Panc1 (cell line): ENCODE results near the gene RPL13. TPM values are rescaled to one million over a fixed set of nuclear protein-coding genes. Genes with fewer than 3 reads are reported as not detected.

ENCODE experiments used
- ATAC-seq: fragments of 200-7000 bp; cut with Tn5 transposase; 2 replicates; pipeline ENCODE4 v1.9.1; 2020; ENCODE audit warnings: mild to moderate bottlenecking, moderate library complexity
- BruUV-seq: library from RNA; stranded (reverse); fragments of 400-500 nt; replicated peaks from 2 replicates; lab custom pipeline; 2021; lab: Mats Ljungman, UMichigan
- CTCF ChIA-PET: fragments of 300-600 bp; sonication (Branson Sonifier 250); formaldehyde crosslinking; loops from one replicate; lab custom pipeline; 2022; ENCODE audit warnings: antibody characterized with exemption; lab: Charles Lee
- POLR2A ChIA-PET: fragments of 300-600 bp; sonication (Branson Sonifier 250); formaldehyde crosslinking; loops from one replicate; lab custom pipeline; 2022; ENCODE audit warnings: antibody characterized with exemption; lab: Charles Lee
- DNase-seq: peaks from one replicate; pipeline ENCODE4 v3.0.0-alpha.2; 2010; ENCODE audit warnings: low read depth, low spot score
- H3K27ac ChIP-seq: 2 replicates; pipeline ENCODE4 v1.5.1; 2011; ENCODE audit warnings: mild to moderate bottlenecking, low read length, inconsistent platforms
- H3K27me3 ChIP-seq: fragments of 200-500 bp; sonication (Bioruptor generic); 2 replicates; pipeline ENCODE4 v1.6.0; 2014; ENCODE audit warnings: low read length, inconsistent platforms; ENCODE audit not compliant: control insufficient read depth, insufficient read depth
- H3K36me3 ChIP-seq: fragments of 200-500 bp; sonication (Bioruptor generic); 2 replicates; pipeline ENCODE4 v1.5.1; 2014; ENCODE audit warnings: inconsistent platforms, mild to moderate bottlenecking, low read length, moderate library complexity; ENCODE audit not compliant: control insufficient read depth, insufficient read depth
- H3K4me1 ChIP-seq: 2 replicates; pipeline ENCODE4 v1.5.1; 2011; ENCODE audit warnings: inconsistent platforms, mild to moderate bottlenecking, low read length, moderate library complexity; ENCODE audit not compliant: control insufficient read depth, insufficient read depth
- H3K4me3 ChIP-seq, 2 experiments: 2 replicates each; pipeline ENCODE4 v1.5.1; 2011 to 2012; ENCODE audit warnings: low read depth in 2 of 2, low read length in 2 of 2, mild to moderate bottlenecking in 2 of 2, inconsistent platforms in 1 of 2, moderate library complexity in 1 of 2
- H3K9me3 ChIP-seq: fragments of 200-500 bp; sonication (Bioruptor generic); 2 replicates; pipeline ENCODE4 v1.5.1; 2014; ENCODE audit warnings: low read depth, mild to moderate bottlenecking, inconsistent platforms, low read length, moderate library complexity; ENCODE audit not compliant: control insufficient read depth, insufficient read depth
- POLR2AphosphoS5 ChIP-seq: IDR thresholded peaks from 2 replicates; pipeline ENCODE4 v1.6.1; 2012; ENCODE audit warnings: mild to moderate bottlenecking, low read depth, low read length, moderate library complexity
- SIN3A ChIP-seq: IDR thresholded peaks from 2 replicates; pipeline ENCODE4 v1.6.1; 2012; ENCODE audit warnings: low read depth, mild to moderate bottlenecking, low read length, moderate library complexity, borderline replicate concordance; ENCODE audit not compliant: insufficient read depth
- TCF7L2 ChIP-seq: IDR thresholded peaks from 2 replicates; pipeline ENCODE4 v1.6.1; 2011; ENCODE audit warnings: mild to moderate bottlenecking, low read depth, low read length, inconsistent platforms
- in situ Hi-C: cut with HindIII; loops from 2 replicates; pipeline ENCODE4 v1.10.0; 2016; ENCODE audit warnings: low sequenced_read_pairs, low pct_unique_long_range_greater_than_20kb
- intact Hi-C: fragments of 100-400 bp; cut with micrococcal nuclease; formaldehyde crosslinking; loops from one replicate; pipeline ENCODE4 v1.10.0; 2022; ENCODE audit not compliant: unreplicated experiment
- total RNA-seq: library from RNA; stranded (reverse); gene quantifications from one replicate; pipeline ENCODE4 v1.2.1, GENCODE V29; 2021; ENCODE audit not compliant: unreplicated experiment
- TF ChIP-seq, protein P1 (sequence below), 2 experiments: IDR thresholded peaks; 2 replicates each; pipeline ENCODE4 v1.6.1; 2011 to 2012; ENCODE audit warnings: low read depth in 2 of 2, control low read depth in 1 of 2, low read length in 1 of 2, mild to moderate bottlenecking in 1 of 2, moderate library complexity in 1 of 2; ENCODE audit not compliant: insufficient read depth in 1 of 2
- TF ChIP-seq, protein P2 (sequence below): fragments of 450-650 bp; IDR thresholded peaks from 2 replicates; pipeline ENCODE4 v1.5.1; 2017; ENCODE audit warnings: mild to moderate bottlenecking

RPL13 gene
- total RNA-seq, 1 experiment from 2014 or later: 965 TPM

DNA sequence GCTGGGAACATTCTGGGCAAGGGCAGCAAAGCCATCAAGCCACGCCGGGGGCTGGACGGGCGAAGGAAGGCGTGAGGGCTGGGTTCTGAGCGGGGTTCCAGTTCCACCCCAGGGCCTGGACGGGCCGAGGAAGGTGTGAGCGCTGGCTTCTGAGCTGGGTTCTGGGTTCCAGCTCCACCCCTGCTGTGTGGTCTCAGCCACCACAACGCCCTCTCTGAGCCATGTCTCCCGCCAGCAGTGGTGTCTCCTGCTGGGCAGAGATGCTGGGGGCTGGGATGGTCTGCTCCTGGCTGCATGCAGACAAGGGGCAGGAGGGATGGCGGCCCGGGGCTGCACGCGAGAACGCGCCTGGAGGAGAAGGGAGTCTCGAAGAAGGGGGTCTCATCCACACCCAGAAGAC lies 11.2 kb downstream of the RPL13 start:
- no peaks in the 10 kb centered on the region for H3K27me3 ChIP-seq
- intact Hi-C loops (loop anchor here (5.0 kb wide), 1 partner anchor 71 kb away; no protein-coding TSS in a partner anchor), in situ Hi-C loops (no loop called here)
- no TSS peak for BruUV-seq
- TF ChIP-seq SIN3A: no peak
- no peak overlapping the region for H3K4me3 ChIP-seq
- ATAC-seq (no peak), DNase-seq (no peak)
- H3K36me3 ChIP-seq: no peaks in the 10 kb centered on the region; the same call in 1 of the 2 replicates
- H3K27ac ChIP-seq: no peak overlapping the region
- CTCF ChIA-PET: no interaction called here
- no peaks in the 10 kb centered on the region for H3K4me1 ChIP-seq
- no peaks in the 10 kb centered on the region for H3K9me3 ChIP-seq
- POLR2A ChIA-PET: no interaction called here

DNA sequence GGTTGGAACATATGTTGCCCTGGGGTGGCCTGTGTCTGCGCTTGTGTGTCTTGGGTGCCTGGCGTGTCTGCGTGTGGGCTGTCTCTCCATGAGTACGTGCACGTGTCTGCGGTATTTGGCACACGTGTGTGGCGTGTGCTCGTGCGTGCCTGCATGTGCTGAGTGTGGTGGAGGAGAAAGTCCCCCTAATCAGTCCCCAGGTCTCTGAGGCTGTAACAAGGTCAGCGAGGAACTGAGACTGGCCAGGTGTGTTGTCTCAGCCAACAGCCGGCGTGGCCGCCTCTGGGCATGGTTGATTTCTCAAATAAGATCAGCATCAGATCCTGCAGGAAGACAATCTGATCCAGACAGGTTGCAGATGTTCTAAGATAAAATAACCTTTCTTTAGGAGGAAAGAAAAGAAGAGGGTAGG lies 11.6 kb downstream of the RPL13 start:
- ChIA-PET CTCF (no interaction called here), POLR2A (no interaction called here)
- BruUV-seq: no TSS peak
- no peaks in the 10 kb centered on the region for H3K27me3 ChIP-seq
- in situ Hi-C loops (no loop called here), intact Hi-C loops (loop anchor here (5.0 kb wide), 1 partner anchor 70 kb away; no protein-coding TSS in a partner anchor)
- H3K4me1 ChIP-seq: no peaks in the 10 kb centered on the region
- H3K9me3 ChIP-seq: no peaks in the 10 kb centered on the region
- H3K27ac ChIP-seq: no peak overlapping the region
- TF ChIP-seq SIN3A: no peak
- TF ChIP-seq, protein P1, sequence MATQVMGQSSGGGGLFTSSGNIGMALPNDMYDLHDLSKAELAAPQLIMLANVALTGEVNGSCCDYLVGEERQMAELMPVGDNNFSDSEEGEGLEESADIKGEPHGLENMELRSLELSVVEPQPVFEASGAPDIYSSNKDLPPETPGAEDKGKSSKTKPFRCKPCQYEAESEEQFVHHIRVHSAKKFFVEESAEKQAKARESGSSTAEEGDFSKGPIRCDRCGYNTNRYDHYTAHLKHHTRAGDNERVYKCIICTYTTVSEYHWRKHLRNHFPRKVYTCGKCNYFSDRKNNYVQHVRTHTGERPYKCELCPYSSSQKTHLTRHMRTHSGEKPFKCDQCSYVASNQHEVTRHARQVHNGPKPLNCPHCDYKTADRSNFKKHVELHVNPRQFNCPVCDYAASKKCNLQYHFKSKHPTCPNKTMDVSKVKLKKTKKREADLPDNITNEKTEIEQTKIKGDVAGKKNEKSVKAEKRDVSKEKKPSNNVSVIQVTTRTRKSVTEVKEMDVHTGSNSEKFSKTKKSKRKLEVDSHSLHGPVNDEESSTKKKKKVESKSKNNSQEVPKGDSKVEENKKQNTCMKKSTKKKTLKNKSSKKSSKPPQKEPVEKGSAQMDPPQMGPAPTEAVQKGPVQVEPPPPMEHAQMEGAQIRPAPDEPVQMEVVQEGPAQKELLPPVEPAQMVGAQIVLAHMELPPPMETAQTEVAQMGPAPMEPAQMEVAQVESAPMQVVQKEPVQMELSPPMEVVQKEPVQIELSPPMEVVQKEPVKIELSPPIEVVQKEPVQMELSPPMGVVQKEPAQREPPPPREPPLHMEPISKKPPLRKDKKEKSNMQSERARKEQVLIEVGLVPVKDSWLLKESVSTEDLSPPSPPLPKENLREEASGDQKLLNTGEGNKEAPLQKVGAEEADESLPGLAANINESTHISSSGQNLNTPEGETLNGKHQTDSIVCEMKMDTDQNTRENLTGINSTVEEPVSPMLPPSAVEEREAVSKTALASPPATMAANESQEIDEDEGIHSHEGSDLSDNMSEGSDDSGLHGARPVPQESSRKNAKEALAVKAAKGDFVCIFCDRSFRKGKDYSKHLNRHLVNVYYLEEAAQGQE (IDR thresholded peaks at IDR 0.05; ENCODE audit: insufficient read depth in 1 of 2, low read depth in 2 of 2, low read length in 1 of 2): no peak
- TF ChIP-seq, protein P2, sequence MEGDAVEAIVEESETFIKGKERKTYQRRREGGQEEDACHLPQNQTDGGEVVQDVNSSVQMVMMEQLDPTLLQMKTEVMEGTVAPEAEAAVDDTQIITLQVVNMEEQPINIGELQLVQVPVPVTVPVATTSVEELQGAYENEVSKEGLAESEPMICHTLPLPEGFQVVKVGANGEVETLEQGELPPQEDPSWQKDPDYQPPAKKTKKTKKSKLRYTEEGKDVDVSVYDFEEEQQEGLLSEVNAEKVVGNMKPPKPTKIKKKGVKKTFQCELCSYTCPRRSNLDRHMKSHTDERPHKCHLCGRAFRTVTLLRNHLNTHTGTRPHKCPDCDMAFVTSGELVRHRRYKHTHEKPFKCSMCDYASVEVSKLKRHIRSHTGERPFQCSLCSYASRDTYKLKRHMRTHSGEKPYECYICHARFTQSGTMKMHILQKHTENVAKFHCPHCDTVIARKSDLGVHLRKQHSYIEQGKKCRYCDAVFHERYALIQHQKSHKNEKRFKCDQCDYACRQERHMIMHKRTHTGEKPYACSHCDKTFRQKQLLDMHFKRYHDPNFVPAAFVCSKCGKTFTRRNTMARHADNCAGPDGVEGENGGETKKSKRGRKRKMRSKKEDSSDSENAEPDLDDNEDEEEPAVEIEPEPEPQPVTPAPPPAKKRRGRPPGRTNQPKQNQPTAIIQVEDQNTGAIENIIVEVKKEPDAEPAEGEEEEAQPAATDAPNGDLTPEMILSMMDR: no peak
- TF ChIP-seq TCF7L2: no peak
- no peak for TF ChIP-seq POLR2AphosphoS5
- DNase-seq (no peak), ATAC-seq (no peak)
- H3K4me3 ChIP-seq: no peak overlapping the region
- no peaks in the 10 kb centered on the region; the same call in 1 of the 2 replicates for H3K36me3 ChIP-seq

DNA sequence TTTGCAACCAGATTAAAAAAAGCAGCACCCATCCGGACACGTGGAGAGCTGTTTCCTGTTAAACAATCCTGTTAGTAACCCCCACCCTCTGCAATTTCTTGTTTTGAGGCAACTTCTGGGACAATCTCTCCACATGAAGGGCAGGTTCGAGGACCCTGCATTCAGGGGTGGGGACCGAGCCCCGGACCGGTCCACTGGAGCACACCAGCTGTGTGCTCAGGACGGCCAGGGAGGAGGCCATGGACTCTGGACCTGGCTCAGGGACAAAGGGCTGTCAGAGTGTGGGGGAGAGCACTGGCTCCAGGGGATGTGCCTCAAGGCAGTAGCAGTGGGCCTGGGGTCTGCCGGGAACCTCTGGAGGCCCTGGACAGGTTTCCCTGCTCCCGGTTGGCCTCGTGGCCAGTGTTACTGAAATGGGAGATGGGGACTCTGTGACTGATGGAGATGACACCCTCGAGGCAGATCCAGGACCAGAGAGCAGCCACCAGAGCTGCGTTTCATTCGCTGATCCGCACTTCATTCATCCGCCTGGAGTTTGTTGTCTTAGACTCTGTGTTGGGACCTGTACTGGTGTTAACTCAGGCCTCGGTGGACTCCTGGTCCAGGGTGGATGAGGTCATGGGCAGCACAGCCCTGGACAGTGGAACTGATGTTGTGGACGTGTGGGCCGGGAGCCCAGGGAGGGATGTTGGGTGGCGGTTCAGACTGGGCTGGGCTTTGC lies 12.2 kb downstream of the RPL13 start:
- DNase-seq (no peak), ATAC-seq (no peak)
- no peak overlapping the region for H3K27ac ChIP-seq
- intact Hi-C loops: loop anchor here (5.0 kb wide), 1 partner anchor 70 kb away; no protein-coding TSS in a partner anchor
- H3K36me3 ChIP-seq: no peaks in the 10 kb centered on the region; the same call in 1 of the 2 replicates
- H3K27me3 ChIP-seq: no peaks in the 10 kb centered on the region
- no peaks in the 10 kb centered on the region for H3K9me3 ChIP-seq
- CTCF ChIA-PET: no interaction called here
- in situ Hi-C loops: no loop called here
- TF ChIP-seq POLR2AphosphoS5: no peak
- TF ChIP-seq, protein P1 (IDR thresholded peaks at IDR 0.05; ENCODE audit: insufficient read depth in 1 of 2, low read depth in 2 of 2, low read length in 1 of 2): no peak
- no peak for TF ChIP-seq SIN3A
- TF ChIP-seq, protein P2: no peak
- no peak for TF ChIP-seq TCF7L2
- POLR2A ChIA-PET: no interaction called here
- BruUV-seq: no TSS peak
- H3K4me1 ChIP-seq: no peaks in the 10 kb centered on the region
- H3K4me3 ChIP-seq: no peak overlapping the region
